GM12878 (cell line): Measurements from ENCODE around the gene HCST. TPM values are rescaled to one million over a fixed set of nuclear protein-coding genes. Genes with fewer than 3 reads are reported as not detected.

ENCODE experiments used
- ATF7 ChIP-seq: fragments of 450-650 bp; IDR thresholded peaks from 2 replicates; pipeline ENCODE4 v1.6.1; 2016; ENCODE audit warnings: low read depth, mild to moderate bottlenecking
- BACH1 ChIP-seq: fragments of 450-650 bp; IDR thresholded peaks from 2 replicates; pipeline ENCODE4 v1.6.1; 2017; ENCODE audit warnings: mild to moderate bottlenecking, borderline replicate concordance
- BMI1 ChIP-seq: fragments of 450-650 bp; IDR thresholded peaks from 2 replicates; pipeline ENCODE4 v1.6.1; 2016; ENCODE audit warnings: mild to moderate bottlenecking, moderate library complexity, borderline replicate concordance
- BRCA1 ChIP-seq: IDR thresholded peaks from 2 replicates; pipeline ENCODE4 v1.6.1; 2011; ENCODE audit warnings: low read depth, low read length, improper control_type of control experiment
- CHD4 ChIP-seq: fragments of 200-600 bp; sonication (generic); IDR thresholded peaks from 2 replicates; pipeline ENCODE4 v1.6.1; 2016; ENCODE audit warnings: mild to moderate bottlenecking
- CREM ChIP-seq: IDR thresholded peaks from 2 replicates; pipeline ENCODE4 v1.6.1; 2014; ENCODE audit warnings: antibody characterized with exemption, low read depth
- ETV6 ChIP-seq, 2 experiments: fragments of 450-650 bp in 1 of 2; IDR thresholded peaks in 1 of 2; conservative IDR thresholded peaks in 1 of 2; 2 replicates each; pipeline ENCODE4 v1.6.1; 2014; ENCODE audit warnings: antibody characterized with exemption in 1 of 2, borderline replicate concordance in 1 of 2, low read depth in 1 of 2, mild to moderate bottlenecking in 1 of 2, moderate library complexity in 1 of 2
- FOXK2 ChIP-seq: fragments of 450-650 bp; IDR thresholded peaks from 2 replicates; pipeline ENCODE4 v1.6.1; 2017; ENCODE audit warnings: mild to moderate bottlenecking, moderate library complexity
- JUND ChIP-seq: IDR thresholded peaks from 2 replicates; pipeline ENCODE4 v1.6.1; 2012; ENCODE audit warnings: low read depth, mild to moderate bottlenecking, low read length, improper control_type of control experiment, moderate library complexity
- MEF2B ChIP-seq: fragments of 450-650 bp; IDR thresholded peaks from 2 replicates; pipeline ENCODE4 v1.6.1; 2018; ENCODE audit warnings: mild to moderate bottlenecking, moderate library complexity; ENCODE audit not compliant: partially characterized antibody, poor library complexity, severe bottlenecking
- NR2C1 ChIP-seq: fragments of 450-650 bp; IDR thresholded peaks from 2 replicates; pipeline ENCODE4 v1.6.1; 2017; ENCODE audit warnings: antibody characterized with exemption, mild to moderate bottlenecking, moderate library complexity
- NRF1 ChIP-seq: conservative IDR thresholded peaks from 2 replicates; pipeline ENCODE4 v1.6.1; 2011; ENCODE audit warnings: mild to moderate bottlenecking, low read depth, low read length, improper control_type of control experiment
- PAX5 ChIP-seq: IDR thresholded peaks from 2 replicates; pipeline ENCODE4 v1.6.1; 2011; ENCODE audit warnings: low read depth, low read length, borderline replicate concordance
- POLR2A ChIP-seq: IDR thresholded peaks from 2 replicates; pipeline ENCODE4 v1.6.1; 2011; ENCODE audit warnings: low read depth, mild to moderate bottlenecking, low read length
- POLR2AphosphoS2 ChIP-seq: IDR thresholded peaks from 2 replicates; pipeline ENCODE4 v1.6.1; 2011; ENCODE audit warnings: low read depth, mild to moderate bottlenecking, low read length, improper control_type of control experiment, moderate library complexity
- RB1 ChIP-seq: fragments of 450-650 bp; formaldehyde crosslinking; IDR thresholded peaks from 2 replicates; pipeline ENCODE4 v1.6.1; 2017; ENCODE audit warnings: mild to moderate bottlenecking, borderline replicate concordance
- RUNX3 ChIP-seq: IDR thresholded peaks from 2 replicates; pipeline ENCODE4 v1.6.1; 2012; ENCODE audit warnings: low read length, inconsistent platforms
- SIN3A ChIP-seq: IDR thresholded peaks from 2 replicates; pipeline ENCODE4 v1.6.1; 2012; ENCODE audit warnings: low read depth, low read length, improper control_type of control experiment
- SPI1 ChIP-seq: IDR thresholded peaks from 2 replicates; pipeline ENCODE4 v1.6.1; 2011; ENCODE audit warnings: low read depth, mild to moderate bottlenecking, low read length, moderate library complexity, borderline replicate concordance; ENCODE audit not compliant: insufficient read depth
- TCF12 ChIP-seq: IDR thresholded peaks from 2 replicates; pipeline ENCODE4 v1.6.1; 2011; ENCODE audit warnings: low read depth, mild to moderate bottlenecking, low read length
- TCF3 ChIP-seq: IDR thresholded peaks from 2 replicates; pipeline ENCODE4 v1.6.1; 2012; ENCODE audit warnings: low read depth, mild to moderate bottlenecking, low read length, borderline replicate concordance; ENCODE audit not compliant: insufficient read depth
- TCF7 ChIP-seq: IDR thresholded peaks from 2 replicates; pipeline ENCODE4 v1.6.1; 2014; ENCODE audit warnings: antibody characterized with exemption, borderline replicate concordance
- YY1 ChIP-seq: IDR thresholded peaks from 2 replicates; pipeline ENCODE4 v1.6.1; 2011; ENCODE audit warnings: low read depth, mild to moderate bottlenecking, low read length
- ZBED1 ChIP-seq: IDR thresholded peaks from 2 replicates; pipeline ENCODE4 v1.6.1; 2016; ENCODE audit warnings: borderline replicate concordance
- ZNF274 ChIP-seq: IDR thresholded peaks from one replicate; pipeline ENCODE4 v1.8.0; 2011; ENCODE audit not compliant: insufficient read length, insufficient read depth
- ZSCAN29 ChIP-seq: fragments of 450-650 bp; IDR thresholded peaks from 2 replicates; pipeline ENCODE4 v1.6.1; 2017; ENCODE audit warnings: mild to moderate bottlenecking, moderate library complexity
- polyA plus RNA-seq, 11 experiments: library from polyadenylated mRNA; depleted of rRNA in 4 of 11; unstranded in 6 of 11; stranded (reverse) in 5 of 11; fragments of >200 nt; fragmentation: Nextera tagmentation in 4 of 11; fragmentation: Illumina TruSeq in 1 of 11; extraction: Ambion mirVana in 4 of 11; extraction: Trizol in 1 of 11; gene quantifications; 1 replicate in 1 of 11; 2 replicates in 10 of 11; pipeline versions ENCODE4 v1.2.1 to v1.2.3, GENCODE V29; 2011 to 2016; ENCODE audit warnings: inconsistent platforms in 2 of 11, missing spikeins in 2 of 11, low read depth in 1 of 11
- total RNA-seq, 4 experiments: library from RNA; depleted of rRNA in 3 of 4; stranded (reverse); fragments of >200 nt in 3 of 4; fragmentation: Illumina TruSeq in 1 of 4; extraction: Trizol in 1 of 4; gene quantifications; 2 replicates each; pipeline versions ENCODE4 v1.2.1 to v1.2.3, GENCODE V29; 2013 to 2021
- TF ChIP-seq, protein P1 (sequence below): IDR thresholded peaks from 2 replicates; pipeline ENCODE4 v1.6.1; 2012; ENCODE audit warnings: low read depth, low read length, improper control_type of control experiment
- TF ChIP-seq, protein P2 (sequence below): fragments of 450-650 bp; IDR thresholded peaks from 2 replicates; pipeline ENCODE4 v1.6.1; 2018; ENCODE audit warnings: borderline replicate concordance, mild to moderate bottlenecking; ENCODE audit not compliant: partially characterized antibody
- TF ChIP-seq, protein P3 (sequence below): IDR thresholded peaks from 2 replicates; pipeline ENCODE4 v1.6.1; 2011; ENCODE audit warnings: low read depth, low read length, improper control_type of control experiment, borderline replicate concordance

Gene HCST
- total and polyA plus RNA-seq, 10 of the 15 experiments (the other 5 are each of a cell fraction or from before 2014, with no cell fraction given): 7.5 to 79.6 (median 33.6) TPM

DNA sequence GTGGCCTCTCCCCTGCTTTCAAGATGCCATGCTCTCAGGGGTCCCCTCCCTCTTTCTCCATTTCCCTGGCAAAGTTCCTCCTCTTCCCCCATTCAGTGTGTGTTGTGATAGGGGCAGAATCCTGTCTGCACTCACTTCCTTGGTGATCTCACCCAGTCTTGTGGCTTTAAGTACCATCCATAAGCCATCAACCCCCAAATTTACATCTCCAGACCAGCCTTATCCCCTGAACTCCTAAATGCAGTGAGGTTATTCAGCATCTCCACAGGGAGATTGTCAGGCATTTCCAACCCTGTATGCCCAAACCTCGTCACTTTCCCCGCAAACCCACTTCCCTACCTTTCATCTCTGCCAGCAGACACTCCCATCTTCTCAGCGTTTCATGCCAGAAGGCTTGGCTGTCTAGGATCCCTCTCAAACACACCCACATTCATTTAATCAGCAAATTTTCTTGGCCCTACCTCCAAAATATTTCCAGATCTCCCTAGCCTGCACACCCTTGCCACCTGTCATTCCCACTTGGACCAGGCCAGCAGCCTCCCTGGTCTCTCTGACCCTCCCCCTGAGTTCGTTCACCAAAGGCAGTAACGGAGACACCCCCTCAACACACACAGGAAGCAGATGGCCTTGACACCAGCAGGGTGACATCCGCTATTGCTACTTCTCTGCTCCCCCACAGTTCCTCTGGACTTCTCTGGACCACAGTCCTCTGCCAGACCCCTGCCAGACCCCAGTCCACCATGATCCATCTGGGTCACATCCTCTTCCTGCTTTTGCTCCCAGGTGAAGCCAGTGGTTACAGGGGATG, at the start of gene HCST (continued):
- TF ChIP-seq CREM (peak; percentile 27; the same call in 1 of the 2 replicates), BMI1 (no peak), TCF7 (no peak), NRF1 (no peak), RB1 (no peak), ZSCAN29 (no peak), ETV6 (conservative IDR thresholded peaks at IDR 0.05 in 1 of 2, IDR thresholded peaks at IDR 0.05 in 1 of 2; ENCODE audit: borderline replicate concordance in 1 of 2, low read depth in 1 of 2) (no peak), YY1 (no peak), TCF12 (peak; percentile 52; the same call in 1 of the 2 replicates), ZNF274 (no peak), SIN3A (no peak), ZBED1 (no peak), ATF7 (peak; percentile 60), RUNX3 (peak; percentile 24; the same call in 1 of the 2 replicates), MEF2B (no peak), PAX5 (0 out of 2 replicates have a peak, but pooled peaks have one; percentile 11), SPI1 (peak; percentile 50; the same call in 1 of the 2 replicates), FOXK2 (no peak), TCF3 (0 out of 2 replicates have a peak, but pooled peaks have one; percentile 22), POLR2AphosphoS2 (0 out of 2 replicates have a peak, but pooled peaks have one; percentile 37), BACH1 (no peak), CHD4 (no peak), BRCA1 (no peak), JUND (no peak), POLR2A (peak; percentile 70), NR2C1 (peak; percentile 25; the same call in 1 of the 2 replicates)
- TF ChIP-seq, protein P1, sequence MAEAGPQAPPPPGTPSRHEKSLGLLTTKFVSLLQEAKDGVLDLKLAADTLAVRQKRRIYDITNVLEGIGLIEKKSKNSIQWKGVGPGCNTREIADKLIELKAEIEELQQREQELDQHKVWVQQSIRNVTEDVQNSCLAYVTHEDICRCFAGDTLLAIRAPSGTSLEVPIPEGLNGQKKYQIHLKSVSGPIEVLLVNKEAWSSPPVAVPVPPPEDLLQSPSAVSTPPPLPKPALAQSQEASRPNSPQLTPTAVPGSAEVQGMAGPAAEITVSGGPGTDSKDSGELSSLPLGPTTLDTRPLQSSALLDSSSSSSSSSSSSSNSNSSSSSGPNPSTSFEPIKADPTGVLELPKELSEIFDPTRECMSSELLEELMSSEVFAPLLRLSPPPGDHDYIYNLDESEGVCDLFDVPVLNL: no peak
- TF ChIP-seq, protein P2, sequence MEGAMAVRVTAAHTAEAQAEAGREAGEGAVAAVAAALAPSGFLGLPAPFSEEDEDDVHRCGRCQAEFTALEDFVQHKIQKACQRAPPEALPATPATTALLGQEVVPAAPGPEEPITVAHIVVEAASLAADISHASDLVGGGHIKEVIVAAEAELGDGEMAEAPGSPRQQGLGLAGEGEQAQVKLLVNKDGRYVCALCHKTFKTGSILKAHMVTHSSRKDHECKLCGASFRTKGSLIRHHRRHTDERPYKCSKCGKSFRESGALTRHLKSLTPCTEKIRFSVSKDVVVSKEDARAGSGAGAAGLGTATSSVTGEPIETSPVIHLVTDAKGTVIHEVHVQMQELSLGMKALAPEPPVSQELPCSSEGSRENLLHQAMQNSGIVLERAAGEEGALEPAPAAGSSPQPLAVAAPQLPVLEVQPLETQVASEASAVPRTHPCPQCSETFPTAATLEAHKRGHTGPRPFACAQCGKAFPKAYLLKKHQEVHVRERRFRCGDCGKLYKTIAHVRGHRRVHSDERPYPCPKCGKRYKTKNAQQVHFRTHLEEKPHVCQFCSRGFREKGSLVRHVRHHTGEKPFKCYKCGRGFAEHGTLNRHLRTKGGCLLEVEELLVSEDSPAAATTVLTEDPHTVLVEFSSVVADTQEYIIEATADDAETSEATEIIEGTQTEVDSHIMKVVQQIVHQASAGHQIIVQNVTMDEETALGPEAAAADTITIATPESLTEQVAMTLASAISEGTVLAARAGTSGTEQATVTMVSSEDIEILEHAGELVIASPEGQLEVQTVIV: no peak
- TF ChIP-seq, protein P3, sequence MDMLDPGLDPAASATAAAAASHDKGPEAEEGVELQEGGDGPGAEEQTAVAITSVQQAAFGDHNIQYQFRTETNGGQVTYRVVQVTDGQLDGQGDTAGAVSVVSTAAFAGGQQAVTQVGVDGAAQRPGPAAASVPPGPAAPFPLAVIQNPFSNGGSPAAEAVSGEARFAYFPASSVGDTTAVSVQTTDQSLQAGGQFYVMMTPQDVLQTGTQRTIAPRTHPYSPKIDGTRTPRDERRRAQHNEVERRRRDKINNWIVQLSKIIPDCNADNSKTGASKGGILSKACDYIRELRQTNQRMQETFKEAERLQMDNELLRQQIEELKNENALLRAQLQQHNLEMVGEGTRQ: no peak
